ENCODE results near the gene ALKBH6.

DNA sequence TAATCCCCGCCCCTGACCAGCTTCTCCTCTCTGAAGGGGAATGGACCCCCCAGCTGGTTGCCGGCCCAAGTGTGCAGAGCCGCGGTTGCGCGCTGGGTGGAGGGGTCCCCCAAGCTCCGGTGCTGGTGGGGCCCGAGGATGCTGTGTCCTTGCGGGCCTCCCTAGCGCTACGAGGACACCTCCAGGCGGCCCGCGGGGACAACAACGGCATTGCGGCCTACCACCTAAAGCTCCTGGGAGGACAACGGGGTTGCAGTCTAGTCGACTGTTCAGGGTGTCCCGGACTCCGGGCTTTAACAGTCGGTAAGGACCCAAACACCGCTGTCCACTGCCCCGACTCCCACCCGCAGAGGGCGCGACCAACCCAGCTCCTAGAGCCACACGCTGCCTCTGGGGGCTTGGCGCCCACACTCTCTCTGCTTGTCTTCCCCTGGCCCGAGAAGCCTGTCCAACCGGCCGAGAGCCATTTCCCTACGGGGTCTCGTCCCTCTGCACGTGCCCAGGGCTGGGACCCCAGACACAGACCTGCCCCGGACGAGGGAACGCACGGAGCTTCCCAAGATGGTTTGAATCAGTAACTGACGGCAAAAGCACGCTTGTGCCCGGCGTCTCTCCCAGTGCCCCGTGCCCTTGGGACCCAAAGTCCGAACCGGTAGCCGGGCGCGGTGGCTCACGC, 20.0 kb downstream of the ALKBH6 start:
- TF ChIP-seq MCM3 (IDR thresholded peaks at IDR 0.05) = no peak
- no peak for TF ChIP-seq CHD1 (IDR thresholded peaks at IDR 0.05; ENCODE audit: low read length)
- TF ChIP-seq, protein P1, sequence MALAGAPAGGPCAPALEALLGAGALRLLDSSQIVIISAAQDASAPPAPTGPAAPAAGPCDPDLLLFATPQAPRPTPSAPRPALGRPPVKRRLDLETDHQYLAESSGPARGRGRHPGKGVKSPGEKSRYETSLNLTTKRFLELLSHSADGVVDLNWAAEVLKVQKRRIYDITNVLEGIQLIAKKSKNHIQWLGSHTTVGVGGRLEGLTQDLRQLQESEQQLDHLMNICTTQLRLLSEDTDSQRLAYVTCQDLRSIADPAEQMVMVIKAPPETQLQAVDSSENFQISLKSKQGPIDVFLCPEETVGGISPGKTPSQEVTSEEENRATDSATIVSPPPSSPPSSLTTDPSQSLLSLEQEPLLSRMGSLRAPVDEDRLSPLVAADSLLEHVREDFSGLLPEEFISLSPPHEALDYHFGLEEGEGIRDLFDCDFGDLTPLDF (CRISPR knock-in tag; IDR thresholded peaks at IDR 0.05) = no peak

All from K562 (cell line).